GM12878 (cell line): Measurements from ENCODE around the gene NEUROD1. TPM values are rescaled to one million over a fixed set of nuclear protein-coding genes. Genes with fewer than 3 reads are reported as not detected.

Experiments
- ATAC-seq: fragments of 200-7000 bp; cut with Tn5 transposase; 3 replicates; pipeline ENCODE4 v1.9.1; 2020; ENCODE audit warnings: mild to moderate bottlenecking, moderate library complexity
- BruUV-seq: library from RNA; stranded (reverse); fragments of 400-500 nt; replicated peaks from 2 replicates; lab custom pipeline; 2021; lab: Mats Ljungman, UMichigan
- CTCF ChIA-PET: fragments of 300-600 bp; sonication (Branson Sonifier 250); formaldehyde crosslinking; extraction: SDS; loops from one replicate; lab custom pipeline; 2021; ENCODE audit warnings: inconsistent platforms; lab: Yijun Ruan, JAX
- POLR2A ChIA-PET: fragments of 350-600 bp; formaldehyde crosslinking; extraction: SDS; loops from one replicate; lab custom pipeline; 2021; ENCODE audit warnings: inconsistent platforms; lab: Charles Lee
- RAD21 ChIA-PET: fragments of 300-600 bp; sonication (Branson Sonifier 250); formaldehyde crosslinking; loops from one replicate; lab custom pipeline; 2023; ENCODE audit warnings: antibody characterized with exemption; ENCODE audit not compliant: unreplicated experiment; lab: Charles Lee
- SMC1A ChIA-PET: fragments of 300-600 bp; sonication (Branson Sonifier 250); formaldehyde crosslinking; loops from one replicate; lab custom pipeline; 2023; ENCODE audit not compliant: unreplicated experiment, uncharacterized antibody; lab: Charles Lee
- DNase-seq: peaks from one replicate; pipeline ENCODE4 v3.0.0-alpha.2; 2011; ENCODE audit warnings: low read depth, low spot score
- FAIRE-seq: peaks from 3 replicates; lab custom pipeline; 2011; peaks lifted over from hg19 to GRCh38; lab: Jason Lieb, UNC
- H2AFZ ChIP-seq: 2 replicates; pipeline ENCODE4 v1.6.0; 2011; ENCODE audit warnings: low read depth, low read length, control low read depth; ENCODE audit not compliant: control insufficient read depth
- H3K27ac ChIP-seq: 2 replicates; pipeline ENCODE4 v1.5.1; 2011; ENCODE audit warnings: control low read depth; ENCODE audit not compliant: control insufficient read depth, insufficient read depth
- H3K27me3 ChIP-seq, 2 experiments: replicated peaks in 1 of 2; 2 replicates each; pipeline versions ENCODE4 v1.6.0 to v1.6.1; 2011; ENCODE audit warnings: low read length in 1 of 2; ENCODE audit not compliant: control insufficient read depth in 2 of 2, insufficient read depth in 2 of 2
- H3K36me3 ChIP-seq, 2 experiments: 2 replicates each; pipeline ENCODE4 v1.5.1; 2011; ENCODE audit warnings: low read length in 1 of 2; ENCODE audit not compliant: control insufficient read depth in 2 of 2, insufficient read depth in 2 of 2
- H3K4me1 ChIP-seq: 2 replicates; pipeline ENCODE4 v1.6.1; 2011; ENCODE audit warnings: mild to moderate bottlenecking, low read length, moderate library complexity, mixed read lengths; ENCODE audit not compliant: control insufficient read depth, insufficient read depth
- H3K4me2 ChIP-seq: 2 replicates; pipeline ENCODE4 v1.6.0; 2011; ENCODE audit warnings: control low read depth; ENCODE audit not compliant: control insufficient read depth, insufficient read depth
- H3K4me3 ChIP-seq: fragments of 200-600 bp; sonication (generic); 2 replicates; pipeline ENCODE4 v1.5.1; 2016
- H3K79me2 ChIP-seq: 2 replicates; pipeline ENCODE4 v1.6.0; 2011; ENCODE audit warnings: low read length; ENCODE audit not compliant: control insufficient read depth, insufficient read depth
- H3K9ac ChIP-seq: 2 replicates; pipeline ENCODE4 v1.8.0; 2011; ENCODE audit warnings: low read length, control low read depth, mixed read lengths; ENCODE audit not compliant: control insufficient read depth, insufficient read depth
- H3K9me3 ChIP-seq: replicated peaks from 3 replicates; pipeline ENCODE4 v1.5.1; 2011; ENCODE audit warnings: mild to moderate bottlenecking, low read length; ENCODE audit not compliant: control insufficient read depth, insufficient read depth
- H4K20me1 ChIP-seq: 2 replicates; pipeline ENCODE4 v1.6.0; 2011; ENCODE audit not compliant: control insufficient read depth, insufficient read depth
- MEF2B ChIP-seq: fragments of 450-650 bp; IDR thresholded peaks from 2 replicates; pipeline ENCODE4 v1.6.1; 2018; ENCODE audit warnings: mild to moderate bottlenecking, moderate library complexity; ENCODE audit not compliant: partially characterized antibody, poor library complexity, severe bottlenecking
- SMARCA5 ChIP-seq: fragments of 450-650 bp; IDR thresholded peaks from 2 replicates; pipeline ENCODE4 v1.6.1; 2017; ENCODE audit warnings: mild to moderate bottlenecking
- SPI1 ChIP-seq: IDR thresholded peaks from 2 replicates; pipeline ENCODE4 v1.6.1; 2011; ENCODE audit warnings: low read depth, mild to moderate bottlenecking, low read length, moderate library complexity, borderline replicate concordance; ENCODE audit not compliant: insufficient read depth
- SREBF2 ChIP-seq: IDR thresholded peaks from 2 replicates; pipeline ENCODE4 v1.6.1; 2012; ENCODE audit warnings: mild to moderate bottlenecking, low read length
- WGBS: methylation state at CpG from one replicate; pipeline ENCODE4 v1.1.6; 2016; ENCODE audit warnings: low lambda C conversion rate; ENCODE audit not compliant: insufficient replicate concordance, insufficient coverage; ENCODE audit errors: missing lambda C conversion rate; 5-methylcytosine and 5-hydroxymethylcytosine counted together
- in situ Hi-C: fragments of 300-500 bp; cut with MboI; formaldehyde crosslinking; loops from 9 replicates; pipeline ENCODE4 v1.14.3; 2018; ENCODE audit warnings: mixed read lengths
- intact Hi-C: fragments of 100-400 bp; cut with micrococcal nuclease; formaldehyde crosslinking; loops from one replicate; pipeline ENCODE4 v1.14.2; 2022; ENCODE audit not compliant: unreplicated experiment
- polyA plus RNA-seq, 11 experiments: library from polyadenylated mRNA; depleted of rRNA in 4 of 11; unstranded in 6 of 11; stranded (reverse) in 5 of 11; fragments of >200 nt; fragmentation: Nextera tagmentation in 4 of 11; fragmentation: Illumina TruSeq in 1 of 11; extraction: Ambion mirVana in 4 of 11; extraction: Trizol in 1 of 11; gene quantifications; 1 replicate in 1 of 11; 2 replicates in 10 of 11; pipeline versions ENCODE4 v1.2.1 to v1.2.3, GENCODE V29; 2011 to 2016; ENCODE audit warnings: inconsistent platforms in 2 of 11, missing spikeins in 2 of 11, low read depth in 1 of 11
- total RNA-seq, 4 experiments: library from RNA; depleted of rRNA in 3 of 4; stranded (reverse); fragments of >200 nt in 3 of 4; fragmentation: Illumina TruSeq in 1 of 4; extraction: Trizol in 1 of 4; gene quantifications; 2 replicates each; pipeline versions ENCODE4 v1.2.1 to v1.2.3, GENCODE V29; 2013 to 2021
- TF ChIP-seq, protein P1 (sequence below): fragments of 450-650 bp; formaldehyde crosslinking; IDR thresholded peaks from 2 replicates; pipeline ENCODE4 v1.4.0; 2020; ENCODE audit warnings: mild to moderate bottlenecking, moderate library complexity
- TF ChIP-seq, protein P2 (sequence below): fragments of 450-650 bp; IDR thresholded peaks from 2 replicates; pipeline ENCODE4 v1.6.1; 2018; ENCODE audit warnings: mild to moderate bottlenecking, low read depth, moderate library complexity; ENCODE audit not compliant: partially characterized antibody

The NEUROD1 gene
- total and polyA plus RNA-seq, 10 of the 15 experiments (the other 5 are each of a cell fraction or from before 2014, with no cell fraction given) = not detected

DNA sequence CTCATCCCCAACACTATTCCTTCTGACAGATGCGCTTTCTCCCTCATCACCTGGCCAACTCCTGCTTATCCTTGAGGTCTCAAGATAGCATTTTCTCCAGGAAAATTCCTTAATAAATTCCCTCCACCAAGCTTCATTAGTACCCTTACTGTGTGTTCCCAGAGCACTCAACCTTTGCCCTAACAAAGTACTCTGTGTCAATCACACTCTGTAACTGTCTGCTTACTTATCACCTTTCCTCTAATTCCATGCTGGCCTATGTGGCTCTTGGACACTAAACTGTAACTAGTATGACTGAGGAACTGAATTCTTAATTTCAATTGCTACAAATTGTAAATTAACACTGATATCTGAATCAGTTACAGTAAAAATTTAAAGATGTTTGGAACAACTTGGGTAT, 17.9 kb upstream of the NEUROD1 start (continued):
- no peak for TF ChIP-seq SREBF2
- TF ChIP-seq SMARCA5 = no peak

DNA sequence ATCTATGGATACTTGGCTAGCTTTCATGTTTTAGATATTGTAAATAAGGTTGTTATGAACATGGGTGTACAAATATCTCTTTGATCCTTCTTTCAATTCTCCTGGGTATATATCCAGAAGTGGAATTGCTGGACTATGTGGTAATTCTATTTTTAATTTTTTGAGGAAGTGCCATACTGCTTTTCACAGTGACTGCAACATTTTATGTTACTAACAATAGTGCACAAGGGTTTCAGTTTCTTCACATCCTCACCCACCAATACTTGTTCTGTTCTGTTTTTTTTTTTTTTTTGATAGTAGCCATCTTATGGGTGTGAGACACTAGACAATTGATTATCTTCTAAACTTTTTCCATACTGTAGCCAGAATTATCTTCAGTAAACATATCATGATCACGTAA, 17.3 kb upstream of the NEUROD1 start:
- ATAC-seq (no peak), DNase-seq (no peak), FAIRE-seq (no peak)
- H4K20me1 ChIP-seq = no peaks in the 10 kb centered on the region
- intact Hi-C loops = no loop called here
- TF ChIP-seq SPI1 (peak; percentile 12; the same call in 1 of the 2 replicates), MEF2B (peak; percentile 33)
- TF ChIP-seq, protein P1, sequence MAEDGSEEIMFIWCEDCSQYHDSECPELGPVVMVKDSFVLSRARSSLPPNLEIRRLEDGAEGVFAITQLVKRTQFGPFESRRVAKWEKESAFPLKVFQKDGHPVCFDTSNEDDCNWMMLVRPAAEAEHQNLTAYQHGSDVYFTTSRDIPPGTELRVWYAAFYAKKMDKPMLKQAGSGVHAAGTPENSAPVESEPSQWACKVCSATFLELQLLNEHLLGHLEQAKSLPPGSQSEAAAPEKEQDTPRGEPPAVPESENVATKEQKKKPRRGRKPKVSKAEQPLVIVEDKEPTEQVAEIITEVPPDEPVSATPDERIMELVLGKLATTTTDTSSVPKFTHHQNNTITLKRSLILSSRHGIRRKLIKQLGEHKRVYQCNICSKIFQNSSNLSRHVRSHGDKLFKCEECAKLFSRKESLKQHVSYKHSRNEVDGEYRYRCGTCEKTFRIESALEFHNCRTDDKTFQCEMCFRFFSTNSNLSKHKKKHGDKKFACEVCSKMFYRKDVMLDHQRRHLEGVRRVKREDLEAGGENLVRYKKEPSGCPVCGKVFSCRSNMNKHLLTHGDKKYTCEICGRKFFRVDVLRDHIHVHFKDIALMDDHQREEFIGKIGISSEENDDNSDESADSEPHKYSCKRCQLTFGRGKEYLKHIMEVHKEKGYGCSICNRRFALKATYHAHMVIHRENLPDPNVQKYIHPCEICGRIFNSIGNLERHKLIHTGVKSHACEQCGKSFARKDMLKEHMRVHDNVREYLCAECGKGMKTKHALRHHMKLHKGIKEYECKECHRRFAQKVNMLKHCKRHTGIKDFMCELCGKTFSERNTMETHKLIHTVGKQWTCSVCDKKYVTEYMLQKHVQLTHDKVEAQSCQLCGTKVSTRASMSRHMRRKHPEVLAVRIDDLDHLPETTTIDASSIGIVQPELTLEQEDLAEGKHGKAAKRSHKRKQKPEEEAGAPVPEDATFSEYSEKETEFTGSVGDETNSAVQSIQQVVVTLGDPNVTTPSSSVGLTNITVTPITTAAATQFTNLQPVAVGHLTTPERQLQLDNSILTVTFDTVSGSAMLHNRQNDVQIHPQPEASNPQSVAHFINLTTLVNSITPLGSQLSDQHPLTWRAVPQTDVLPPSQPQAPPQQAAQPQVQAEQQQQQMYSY (CRISPR knock-in tag) = no peak
- TF ChIP-seq, protein P2, sequence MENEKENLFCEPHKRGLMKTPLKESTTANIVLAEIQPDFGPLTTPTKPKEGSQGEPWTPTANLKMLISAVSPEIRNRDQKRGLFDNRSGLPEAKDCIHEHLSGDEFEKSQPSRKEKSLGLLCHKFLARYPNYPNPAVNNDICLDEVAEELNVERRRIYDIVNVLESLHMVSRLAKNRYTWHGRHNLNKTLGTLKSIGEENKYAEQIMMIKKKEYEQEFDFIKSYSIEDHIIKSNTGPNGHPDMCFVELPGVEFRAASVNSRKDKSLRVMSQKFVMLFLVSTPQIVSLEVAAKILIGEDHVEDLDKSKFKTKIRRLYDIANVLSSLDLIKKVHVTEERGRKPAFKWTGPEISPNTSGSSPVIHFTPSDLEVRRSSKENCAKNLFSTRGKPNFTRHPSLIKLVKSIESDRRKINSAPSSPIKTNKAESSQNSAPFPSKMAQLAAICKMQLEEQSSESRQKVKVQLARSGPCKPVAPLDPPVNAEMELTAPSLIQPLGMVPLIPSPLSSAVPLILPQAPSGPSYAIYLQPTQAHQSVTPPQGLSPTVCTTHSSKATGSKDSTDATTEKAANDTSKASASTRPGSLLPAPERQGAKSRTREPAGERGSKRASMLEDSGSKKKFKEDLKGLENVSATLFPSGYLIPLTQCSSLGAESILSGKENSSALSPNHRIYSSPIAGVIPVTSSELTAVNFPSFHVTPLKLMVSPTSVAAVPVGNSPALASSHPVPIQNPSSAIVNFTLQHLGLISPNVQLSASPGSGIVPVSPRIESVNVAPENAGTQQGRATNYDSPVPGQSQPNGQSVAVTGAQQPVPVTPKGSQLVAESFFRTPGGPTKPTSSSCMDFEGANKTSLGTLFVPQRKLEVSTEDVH = no peak
- no peak overlapping the region for H2AFZ ChIP-seq
- no peaks in the 10 kb centered on the region for H3K79me2 ChIP-seq
- H3K9me3 ChIP-seq = no peaks in the 10 kb centered on the region
- no peak overlapping the region for H3K9ac ChIP-seq
- CTCF ChIA-PET = interaction anchor here (1.3 kb wide), 1 partner anchor 17 kb away, joined by 10 read pairs; no protein-coding TSS in a partner anchor
- in situ Hi-C loops = no loop called here
- BruUV-seq = no TSS peak
- no peaks in the 10 kb centered on the region for H3K36me3 ChIP-seq
- POLR2A ChIA-PET = no interaction called here
- SMC1A ChIA-PET = interaction anchor here (1.3 to 1.6 kb wide), 3 partner anchors 17 to 21 kb away, joined by 3 to 8 read pairs (median 7); no protein-coding TSS in a partner anchor
- WGBS = 44% methylated on average over 1 of the region's 1 CpG
- no peaks in the 10 kb centered on the region for H3K27me3 ChIP-seq
- H3K4me2 ChIP-seq = no peak overlapping the region
- H3K27ac ChIP-seq = no peak overlapping the region
- no peaks in the 10 kb centered on the region for H3K4me1 ChIP-seq
- no peak overlapping the region for H3K4me3 ChIP-seq
- RAD21 ChIA-PET = no interaction called here
